Measurements from ENCODE around the gene AMY1A.
"Not testable (repeated sequence)": the region's sequence is repeated elsewhere in the genome, so short reads cannot be mapped to it uniquely, and the experiment has no call there.

Gene AMY1A

GRCh38 chr1:103655460-103655859 lies at the start of gene AMY1A:
Gene AMY1A (plus strand): TSS chr1:103655760. CDS start chr1:103656331, 571 bp downstream.
- DNase-seq (ENCODE audit: low read depth in 2 of 2): not testable (repeated sequence)

- no peak for DNase-seq (ENCODE audit: low read depth in 2 of 2)
Observed at GRCh38 chr1:103616362-103616761, 39.2 kb upstream of the AMY1A start.

GRCh38 chr1:103616994-103617477 lies 38.5 kb upstream of the AMY1A start, which contains the start of gene AMY2A:
Gene AMY2A (plus strand): TSS chr1:103617427. CDS start chr1:103617441, 14 bp downstream.
- not testable (repeated sequence) for DNase-seq (ENCODE audit: low read depth in 2 of 2)

GRCh38 chr1:103627436-103627835 lies 28.1 kb upstream of the AMY1A start:
- DNase-seq (ENCODE audit: low read depth in 2 of 2): not testable (repeated sequence)

- DNase-seq (ENCODE audit: low read depth in 2 of 2): not testable (repeated sequence)
Observed at GRCh38 chr1:103641194-103641593, 14.4 kb upstream of the AMY1A start.

GRCh38 chr1:103643908-103644307 lies 11.7 kb upstream of the AMY1A start:
- not testable (repeated sequence) for DNase-seq (ENCODE audit: low read depth in 2 of 2)

GRCh38 chr1:103650305-103650704 lies 5.3 kb upstream of the AMY1A start:
- DNase-seq (ENCODE audit: low read depth in 2 of 2): not testable (repeated sequence)

- DNase-seq (ENCODE audit: low read depth in 2 of 2): not testable (repeated sequence)
Observed at GRCh38 chr1:103650889-103651288, 4.7 kb upstream of the AMY1A start.

- DNase-seq (ENCODE audit: low read depth in 2 of 2): not testable (repeated sequence)
Observed at GRCh38 chr1:103654133-103654532, 1.4 kb upstream of the AMY1A start.

GRCh38 chr1:103676335-103676734 lies 20.8 kb downstream of the AMY1A start:
- not testable (repeated sequence) for DNase-seq (ENCODE audit: low read depth in 2 of 2)

- DNase-seq (ENCODE audit: low read depth in 2 of 2): not testable (repeated sequence)
Observed at GRCh38 chr1:103696110-103696509, 40.5 kb downstream of the AMY1A start, which contains the start of gene AMY1B. Gene AMY1B (minus strand): TSS chr1:103696210. CDS start chr1:103695639, 571 bp downstream.

- not testable (repeated sequence) for DNase-seq (ENCODE audit: low read depth in 2 of 2)
Observed at GRCh38 chr1:103697430-103697829, 41.9 kb downstream of the AMY1A start.

- DNase-seq (ENCODE audit: low read depth in 2 of 2): not testable (repeated sequence)
Observed at GRCh38 chr1:103700669-103701068, 45.1 kb downstream of the AMY1A start.

- not testable (repeated sequence) for DNase-seq (ENCODE audit: low read depth in 2 of 2)
Observed at GRCh38 chr1:103701256-103701655, 45.7 kb downstream of the AMY1A start.

- DNase-seq (ENCODE audit: low read depth in 2 of 2): not testable (repeated sequence)
Observed at GRCh38 chr1:103707670-103708069, 52.1 kb downstream of the AMY1A start.

GRCh38 chr1:103710381-103710780 lies 54.8 kb downstream of the AMY1A start:
- not testable (repeated sequence) for DNase-seq (ENCODE audit: low read depth in 2 of 2)

All from stimulated activated CD4-positive, alpha-beta T cell treated with anti-CD3 and anti-CD28 coated beads, Interleukin-1b, Interleukin-23, amount 100 ng/mL, for 1 hour (primary cell).